Loucy (cell line): ENCODE measurements around the gene EFCAB8.

Experiments used
- CTCF ChIP-seq: fragments of 200-600 bp; sonication (generic); conservative IDR thresholded peaks from 2 replicates; pipeline ENCODE4 v1.5.1; 2014; ENCODE audit warnings: mild to moderate bottlenecking, antibody characterized with exemption, low read length
- EZH2phosphoT487 ChIP-seq: fragments of 200-600 bp; IDR thresholded peaks from 2 replicates; pipeline ENCODE4 v1.6.1; 2018; ENCODE audit warnings: antibody characterized with exemption, mild to moderate bottlenecking, moderate library complexity, borderline replicate concordance

DNA sequence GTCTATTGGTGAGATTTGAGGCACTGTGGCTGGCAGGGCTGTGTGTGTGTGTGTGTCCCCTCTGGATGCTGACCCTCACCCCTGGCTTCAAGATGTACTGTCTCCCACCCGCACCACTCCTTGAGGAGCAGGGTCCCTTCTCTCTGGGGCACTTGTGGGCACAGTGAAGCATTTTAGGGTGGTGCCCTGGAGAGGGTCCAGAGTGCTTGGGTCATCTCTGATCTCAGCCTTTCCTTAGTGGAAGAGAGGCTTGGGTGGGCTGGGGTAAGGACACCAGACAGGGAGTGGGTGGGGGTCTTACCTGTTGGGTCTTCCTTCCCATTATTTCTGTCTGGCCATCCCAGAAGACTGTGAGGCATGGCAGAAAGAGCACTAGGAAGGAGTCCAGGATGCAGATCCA, 66.1 kb downstream of the EFCAB8 start:
- TF ChIP-seq CTCF (no peak), EZH2phosphoT487 (no peak)
